ENCODE measurements around the gene SYT5. TPM values are rescaled to one million over a fixed set of nuclear protein-coding genes. Genes with fewer than 3 reads are reported as not detected.

SYT5 gene
- total RNA-seq, 1 experiment from 2014 or later, result 4.5 TPM

- Histone ChIP-seq H3K23ac (ENCODE audit: insufficient read length, low read depth, low read length) (no peak overlapping the region), H3K14ac (ENCODE audit: insufficient read depth, low read length) (no peak overlapping the region), H3K27ac (ENCODE audit: insufficient read length, low read depth, low read length) (no peak overlapping the region), H2BK15ac (ENCODE audit: low read depth, low read length) (no peak overlapping the region; the same call in 1 of the 2 replicates), H3K79me1 (ENCODE audit: insufficient read depth, low read depth, low read length, poor library complexity, severe bottlenecking) (no peaks in the 10 kb centered on the region), H3K9ac (ENCODE audit: extremely low read depth, insufficient read length, low read length) (no peak overlapping the region), H3K4me1 (ENCODE audit: insufficient read depth, low read length) (no peaks in the 10 kb centered on the region), H3K56ac (ENCODE audit: insufficient read length, low read depth, low read length) (no peak overlapping the region), H2AK5ac (ENCODE audit: insufficient read length, low read length) (no peak overlapping the region), H2AFZ (ENCODE audit: low read length) (no peak overlapping the region), H2BK120ac (ENCODE audit: low read depth, low read length, poor library complexity, severe bottlenecking) (no peak overlapping the region), H3K27me3 (ENCODE audit: insufficient read depth, low read length) (no peaks in the 10 kb centered on the region), H3T11ph (ENCODE audit: low read length) (no peak overlapping the region), H3K18ac (ENCODE audit: insufficient read length, low read depth, low read length) (no peak overlapping the region), H2BK12ac (ENCODE audit: insufficient read length, low read depth, low read length) (no peak overlapping the region), H2BK20ac (ENCODE audit: low read depth, low read length, poor library complexity, severe bottlenecking) (no peak overlapping the region), H3K9me3 (ENCODE audit: control insufficient read depth, low read depth, low read length) (no peaks in the 10 kb centered on the region), H4K20me1 (ENCODE audit: control insufficient read depth, insufficient read depth, insufficient read length) (no peaks in the 10 kb centered on the region), H3K4me2 (ENCODE audit: insufficient read depth, insufficient read length, low read length) (no peak overlapping the region), H3K79me2 (ENCODE audit: insufficient read depth, low read length) (no peaks in the 10 kb centered on the region), H3K23me2 (ENCODE audit: insufficient read length, low read depth, low read length, poor library complexity, severe bottlenecking) (no peaks in the 10 kb centered on the region), H4K91ac (ENCODE audit: insufficient read length, low read depth, low read length) (no peak overlapping the region), H4K5ac (ENCODE audit: insufficient read length, low read depth, low read length) (no peak overlapping the region), H3K4ac (ENCODE audit: low read depth, low read length) (no peak overlapping the region), H4K8ac (replicated peaks; ENCODE audit: insufficient read length, low read depth, low read length) (no peak overlapping the region), H2BK5ac (ENCODE audit: insufficient read length, low read length) (no peak overlapping the region)
- Mint-ChIP-seq H3K27me3 (ENCODE audit: low read depth) (no peaks in the 10 kb centered on the region), H3K4me1 (peaks cover 13 to 32% of the 10 kb centered on the region in 2 experiments), H3K36me3 (ENCODE audit: insufficient read depth in 1 of 3, low read depth in 3 of 3) (peaks cover 8 to 43% (median 24%) of the 10 kb centered on the region in 3 experiments), H3K27ac (peak overlapping the region in 1 of 3 experiments; percentile 91; a peak in 2 of 7 replicates), H3K4me3 (no peak overlapping the region), H3K9me3 (no peaks in the 10 kb centered on the region)
- WGBS (ENCODE audit: extremely low coverage, insufficient read length, low lambda C conversion rate), result no CpG with 5 or more reads among the region's 14 CpGs
- TF ChIP-seq CTCF (conservative IDR thresholded peaks at IDR 0.05), result peak; percentile 36; the same call in 2 of the 3 replicates
- DNase-seq, result no peak
Measured at GRCh38 chr19:55132453-55133129, 47.5 kb downstream of the SYT5 start.

Data from H9 (cell line).